ENCODE measurements around the gene SPATA31C1.
"Not testable (repeated sequence)": the region's sequence is repeated elsewhere in the genome, so short reads cannot be mapped to it uniquely, and the experiment has no call there.

SPATA31C1 gene

DNA sequence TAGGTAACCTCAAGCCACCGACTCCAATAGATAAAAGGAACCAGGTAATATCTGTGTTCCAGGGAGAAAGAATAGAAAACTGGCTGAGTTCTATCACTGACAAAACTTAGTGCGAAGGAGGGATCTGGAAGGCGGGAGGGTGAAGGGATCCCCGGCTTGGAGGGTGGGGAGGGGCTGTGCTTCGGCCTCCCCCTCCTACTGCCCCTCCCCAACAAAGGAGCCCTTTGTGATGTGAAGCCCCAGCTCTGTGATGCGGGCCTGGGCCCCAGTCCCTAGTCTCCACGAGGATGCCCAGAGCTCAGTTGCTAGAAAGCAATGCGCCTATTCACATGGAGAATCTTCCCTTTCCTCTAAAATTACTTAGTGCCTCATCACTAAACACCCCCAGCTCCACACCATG is at the start of gene SPATA31C1:
SPATA31C1 (plus strand) TSS at position 301 of the 400 bp plus-strand sequence.
- DNase-seq = not testable (repeated sequence)

DNA sequence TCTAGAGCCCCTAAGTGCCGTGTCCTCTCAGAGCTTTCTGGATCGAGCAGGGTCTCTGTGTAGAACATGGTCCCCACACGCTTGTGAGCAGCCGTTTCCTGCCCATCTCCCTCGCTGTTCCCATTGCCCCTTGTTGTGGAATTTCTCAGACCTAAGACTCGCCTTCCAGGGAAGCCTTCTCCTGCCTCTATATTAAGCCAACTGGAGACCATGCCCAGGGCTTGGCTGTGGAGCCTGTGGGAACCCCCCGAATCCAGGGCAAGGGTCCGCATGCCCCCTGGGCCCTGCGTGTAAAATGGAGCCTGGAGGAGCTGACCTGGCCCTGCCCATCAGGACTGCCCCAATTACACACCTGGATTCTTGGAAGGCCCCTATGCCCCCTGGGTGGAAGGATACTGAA is 49.6 kb upstream of the SPATA31C1 start:
- DNase-seq = no peak

DNA sequence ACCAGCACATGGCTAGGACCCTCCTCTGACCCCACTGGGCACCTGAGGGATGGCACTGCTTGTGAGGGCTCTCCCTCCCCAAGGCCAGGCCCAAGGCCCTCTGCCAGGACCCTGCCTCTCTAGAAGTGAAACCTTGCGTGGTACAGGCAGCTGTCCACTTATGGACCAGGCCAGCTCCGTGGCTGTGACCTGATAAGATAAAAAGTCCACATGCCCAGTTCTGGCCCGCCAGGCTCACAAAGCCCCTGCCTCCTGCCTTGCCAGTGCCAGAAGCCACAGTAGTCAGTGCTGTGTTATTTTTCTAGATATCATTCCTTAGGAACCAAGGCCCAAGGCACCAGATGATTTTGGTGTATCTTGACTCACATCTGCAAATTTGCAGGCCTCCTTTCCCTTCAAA is 49.1 kb upstream of the SPATA31C1 start:
- no peak for DNase-seq

DNA sequence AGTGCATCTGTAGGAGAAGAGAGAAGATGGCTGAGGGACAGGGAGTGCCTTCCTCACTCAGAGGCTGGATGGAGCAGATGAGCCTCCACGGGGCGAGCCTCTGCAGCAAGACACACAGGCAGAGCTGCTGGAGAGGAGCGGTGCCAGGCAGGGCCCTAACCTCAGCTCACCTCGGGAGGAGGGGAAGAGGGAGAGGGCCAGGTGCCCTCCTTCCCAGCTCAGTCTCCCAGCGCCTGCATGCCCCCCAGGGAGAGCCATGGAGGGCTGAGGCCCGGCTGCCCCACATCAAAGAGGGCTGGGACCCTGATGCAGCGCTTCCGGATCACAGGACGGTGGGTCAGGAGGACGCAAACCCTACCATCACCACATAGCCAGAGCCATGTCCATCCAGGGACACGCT is 48.7 kb upstream of the SPATA31C1 start:
- no peak for DNase-seq

DNA sequence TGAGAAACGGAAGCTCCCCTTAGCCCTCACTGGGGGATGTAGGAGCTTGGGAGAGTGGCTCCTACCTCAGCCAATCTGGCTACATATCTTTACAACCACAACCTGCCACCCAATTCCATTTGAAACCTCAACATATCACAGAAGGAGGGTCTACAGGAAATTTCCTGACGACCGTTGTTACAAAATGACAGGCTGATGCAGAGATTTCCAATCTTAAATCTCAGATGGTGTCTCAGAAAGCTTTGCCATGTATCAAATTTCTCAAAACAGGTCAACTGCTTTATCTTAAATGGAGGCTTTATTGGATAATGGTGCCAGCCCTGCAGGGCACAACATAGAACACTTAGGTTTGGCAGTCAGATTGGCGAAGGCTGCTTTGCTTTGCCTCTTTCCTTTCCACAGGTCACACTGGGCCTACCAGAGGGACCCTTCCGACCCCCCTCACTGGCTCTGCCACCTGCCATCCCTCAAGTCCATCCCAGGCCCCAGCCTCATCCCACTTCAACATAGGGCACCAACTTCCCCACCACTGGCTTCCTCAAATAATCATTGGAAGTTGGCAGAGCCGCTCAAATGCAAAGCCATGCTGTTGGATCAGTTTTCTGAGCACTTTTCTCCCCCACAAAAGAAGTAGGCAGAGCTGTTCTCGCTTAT is 46.2 kb upstream of the SPATA31C1 start:
- DNase-seq = no peak

DNA sequence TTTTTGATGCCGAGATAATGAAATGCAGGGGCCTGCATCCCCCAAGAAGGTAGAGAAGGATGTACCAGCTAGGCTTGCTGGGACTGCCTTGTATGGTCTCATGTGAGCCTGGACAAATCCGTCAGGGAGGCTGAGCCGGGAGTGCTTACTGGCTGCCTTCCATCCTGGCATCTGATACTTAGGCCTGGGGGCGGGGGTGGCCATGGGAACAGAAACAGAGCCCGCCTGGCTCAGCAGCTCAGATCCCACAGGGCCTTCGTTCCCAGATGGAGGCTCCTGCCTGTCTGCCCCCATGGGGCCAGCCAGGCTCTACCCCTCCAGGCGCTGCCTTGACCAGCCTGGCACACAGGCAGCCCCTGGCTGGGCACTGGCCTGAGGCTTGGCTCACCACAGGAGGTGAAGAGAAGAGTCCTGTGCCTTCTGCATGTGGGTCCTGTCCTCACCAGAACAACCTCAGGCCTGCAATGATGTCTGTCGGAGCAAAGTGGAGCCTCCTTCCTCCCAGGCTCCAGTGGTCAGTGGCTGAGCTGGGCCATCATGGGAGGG is 45.6 kb upstream of the SPATA31C1 start:
- DNase-seq = no peak

DNA sequence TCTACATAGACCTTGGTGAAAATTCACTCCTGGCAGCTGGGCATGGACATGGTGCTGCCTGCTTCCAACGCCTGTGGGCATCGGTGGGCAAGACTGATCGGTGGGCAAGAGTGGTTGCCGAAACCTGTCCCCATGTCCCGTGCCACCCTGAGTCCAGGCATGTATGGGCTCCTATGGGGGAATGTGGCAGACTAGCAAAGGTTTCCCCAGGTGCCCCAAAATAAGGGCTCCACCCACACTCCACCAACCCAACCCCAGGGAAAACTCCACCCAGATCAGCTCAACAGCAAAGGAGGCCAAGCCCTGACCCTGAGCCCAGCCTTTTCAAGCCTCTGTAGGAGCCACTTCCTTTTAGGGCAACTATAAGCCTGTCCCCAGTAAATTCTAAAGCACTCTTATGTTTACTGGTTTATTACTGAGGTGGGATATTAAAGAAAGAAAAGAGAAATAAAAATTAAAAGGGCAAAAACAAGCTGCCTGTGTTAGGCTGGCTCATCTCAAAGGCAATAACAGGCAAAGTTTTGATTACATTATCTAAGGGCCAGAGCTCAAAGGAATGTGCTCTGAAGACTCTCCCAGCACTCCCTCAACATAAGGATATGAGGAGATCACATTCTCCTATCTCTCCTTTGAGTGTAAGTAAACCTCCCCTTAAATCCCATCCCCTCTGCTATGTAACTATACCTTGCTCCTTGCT is 44.0 kb upstream of the SPATA31C1 start:
- DNase-seq = no peak

DNA sequence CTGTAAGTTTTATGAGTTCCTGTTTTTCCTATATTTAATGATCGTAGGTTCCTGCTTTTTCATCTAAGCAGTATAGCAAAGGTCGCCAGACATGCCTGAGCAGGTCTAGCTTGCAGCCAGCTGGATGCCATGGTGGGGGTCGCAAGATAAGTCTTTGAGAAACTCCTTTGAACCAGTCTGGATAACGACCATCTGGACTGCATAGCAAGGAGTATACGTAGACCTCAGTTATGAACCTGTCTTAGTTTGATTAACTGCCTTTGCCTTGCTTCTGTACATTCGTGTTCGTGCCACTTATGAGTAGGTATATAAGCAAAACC is 43.5 kb upstream of the SPATA31C1 start:
- no peak for DNase-seq

DNA sequence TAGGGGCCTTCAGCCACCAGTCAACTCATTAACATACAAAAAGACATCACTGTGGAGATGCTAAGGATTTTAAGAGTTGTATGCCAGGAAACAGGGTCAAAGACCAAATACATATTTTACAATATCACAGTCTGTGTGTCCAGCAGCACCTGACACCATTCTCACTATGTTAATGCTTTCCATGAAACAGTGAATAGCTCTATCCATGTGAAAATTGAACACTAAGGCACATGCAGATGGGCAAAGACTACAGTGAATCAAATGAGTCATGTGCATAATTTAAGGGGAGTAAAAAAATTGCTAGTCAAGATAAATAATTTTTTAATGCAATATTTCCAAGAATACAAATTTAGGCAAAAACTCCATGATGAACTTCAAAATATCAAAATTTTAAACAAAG is 42.7 kb upstream of the SPATA31C1 start:
- DNase-seq = no peak

DNA sequence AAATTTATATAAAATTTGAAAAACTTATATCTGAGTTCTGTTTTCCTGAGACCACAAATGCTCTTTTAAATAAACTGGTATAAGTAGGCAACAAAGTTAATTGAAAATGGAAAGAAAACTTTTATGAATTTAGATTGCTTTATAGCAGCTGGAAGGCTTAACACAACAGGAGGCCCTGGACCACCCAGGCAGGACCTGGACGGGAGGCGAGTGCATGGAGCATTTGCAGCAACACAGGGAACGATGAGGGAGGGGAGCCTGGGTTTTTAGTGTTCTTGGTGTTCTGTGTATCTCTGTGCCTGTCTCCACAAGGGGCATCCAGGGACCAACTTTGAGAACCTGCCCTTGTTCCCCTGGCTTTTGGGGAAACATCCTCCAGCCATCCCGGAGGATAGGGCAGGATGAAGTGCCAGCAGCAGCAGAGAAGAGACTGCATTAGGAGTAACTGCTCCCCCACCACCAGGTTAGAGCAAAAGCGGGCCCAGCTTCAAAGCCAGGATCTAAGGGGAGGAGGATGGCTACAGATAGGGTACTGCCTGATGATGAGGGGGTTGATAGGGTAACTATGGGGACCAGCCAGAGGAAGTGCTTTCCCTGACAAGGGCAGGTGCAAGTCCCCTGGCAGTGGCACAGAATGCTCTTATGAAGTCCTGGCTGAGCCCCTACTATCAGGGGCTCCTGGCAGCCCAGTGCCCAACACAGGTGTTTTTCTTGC is 41.8 kb upstream of the SPATA31C1 start:
- no peak for DNase-seq

DNA sequence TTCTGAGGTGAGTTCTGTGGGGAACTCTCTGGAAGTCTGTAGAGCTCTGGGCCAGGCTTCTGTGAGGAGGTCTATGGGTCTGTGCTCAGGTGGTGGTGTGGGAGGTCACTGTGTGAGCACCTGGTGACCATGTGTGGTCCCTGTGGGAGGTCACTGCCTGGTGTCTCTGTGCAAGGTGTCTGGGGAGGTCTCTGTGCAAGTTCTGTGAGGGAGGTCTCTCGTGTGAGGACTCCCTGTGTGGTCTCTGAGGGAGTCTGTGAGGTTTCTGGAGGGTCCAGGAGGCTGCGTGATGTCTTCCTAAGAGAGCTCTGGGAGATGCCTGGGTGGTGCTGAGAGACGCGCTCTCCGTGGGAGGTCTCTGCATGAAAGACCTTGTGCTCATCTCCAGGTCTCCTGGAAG is 41.1 kb upstream of the SPATA31C1 start:
- no peak for DNase-seq

DNA sequence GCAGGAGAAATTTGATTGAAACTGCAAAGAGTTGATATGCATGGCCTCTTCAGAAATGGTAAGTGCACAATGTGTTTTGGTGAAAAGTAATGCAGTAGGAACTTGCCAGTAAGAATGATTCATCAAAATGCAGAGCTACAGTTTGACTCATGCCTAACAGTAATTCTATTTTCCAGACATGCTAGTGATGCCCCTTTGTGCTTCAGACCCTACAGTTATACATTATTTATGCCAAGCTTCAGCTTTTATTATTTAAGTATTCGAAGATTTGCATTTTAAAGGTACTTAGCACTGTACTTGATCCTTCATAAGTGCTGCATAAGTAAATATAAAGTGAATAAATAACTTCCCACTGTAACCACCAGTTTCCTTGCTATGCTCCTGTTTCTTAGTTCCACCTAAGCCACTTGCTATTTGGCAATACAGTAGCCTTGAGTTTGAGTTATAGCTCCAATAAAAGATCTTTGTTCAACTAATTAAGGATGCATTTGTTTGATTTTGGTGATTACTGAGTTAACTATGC is 38.7 kb upstream of the SPATA31C1 start:
- DNase-seq = no peak

DNA sequence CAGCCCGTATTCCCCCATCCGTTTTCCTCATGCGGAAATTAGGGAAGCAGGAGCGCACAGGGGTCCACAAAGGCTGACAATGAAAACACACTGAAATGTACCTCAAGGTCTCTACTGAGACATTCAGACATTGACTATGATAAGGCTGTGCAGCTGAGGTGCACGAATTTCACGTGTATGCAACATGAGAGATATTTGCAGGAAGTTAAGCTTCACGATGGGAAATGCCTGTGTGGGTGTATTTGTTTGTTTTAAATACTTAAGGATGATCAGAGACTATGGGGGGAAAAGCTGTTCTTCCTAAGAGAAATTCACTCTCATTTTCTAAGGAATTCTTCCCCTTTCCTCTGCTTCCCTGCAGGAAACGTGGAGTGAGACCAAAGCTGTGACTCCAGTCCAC is 37.6 kb upstream of the SPATA31C1 start:
- DNase-seq = no peak

DNA sequence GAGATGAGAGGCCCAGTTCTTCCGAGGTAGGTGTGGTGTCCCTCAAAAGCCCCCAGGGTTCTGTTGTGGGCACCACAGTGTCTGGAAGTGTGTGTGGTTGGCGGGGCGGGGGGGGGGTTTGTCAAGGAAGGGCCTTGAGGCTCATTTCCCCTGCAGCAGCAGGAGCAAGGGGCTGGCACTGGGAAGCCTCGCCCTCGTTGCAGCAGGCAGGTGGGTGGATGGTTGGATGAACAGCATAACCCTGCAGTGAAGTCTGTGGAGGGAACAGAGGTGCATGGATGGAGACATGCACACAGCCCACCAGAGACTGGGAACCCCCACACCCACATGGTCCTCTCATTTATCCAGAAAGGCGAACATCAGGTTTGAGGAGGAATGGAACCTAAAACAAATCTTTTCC is 37.1 kb upstream of the SPATA31C1 start:
- no peak for DNase-seq

DNA sequence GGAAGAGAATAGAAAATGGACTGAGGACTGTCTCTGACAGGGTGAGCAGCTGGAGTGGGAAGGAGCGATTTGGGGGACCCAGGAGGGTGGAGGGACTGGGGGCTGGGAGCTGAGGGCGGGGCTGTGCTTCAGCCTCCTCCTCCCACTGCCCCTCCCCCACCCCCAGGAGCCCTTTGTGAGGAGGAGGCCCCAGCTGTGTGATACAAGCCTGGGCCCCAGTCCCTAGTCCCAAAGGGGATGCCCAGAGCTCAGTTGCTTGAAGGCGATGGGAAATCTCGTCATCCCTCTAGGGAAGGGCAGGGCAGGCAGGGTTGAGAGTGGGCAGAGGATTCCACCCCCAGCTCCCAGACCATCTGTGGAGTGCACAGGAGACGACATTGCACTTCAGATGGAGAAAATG is 35.1 kb upstream of the SPATA31C1 start, which contains the start of gene SPATA31E1:
SPATA31E1 (plus strand) TSS at position 251 of the 400 bp plus-strand sequence; CDS start at position 266, 15 bp downstream.
- DNase-seq = no peak

DNA sequence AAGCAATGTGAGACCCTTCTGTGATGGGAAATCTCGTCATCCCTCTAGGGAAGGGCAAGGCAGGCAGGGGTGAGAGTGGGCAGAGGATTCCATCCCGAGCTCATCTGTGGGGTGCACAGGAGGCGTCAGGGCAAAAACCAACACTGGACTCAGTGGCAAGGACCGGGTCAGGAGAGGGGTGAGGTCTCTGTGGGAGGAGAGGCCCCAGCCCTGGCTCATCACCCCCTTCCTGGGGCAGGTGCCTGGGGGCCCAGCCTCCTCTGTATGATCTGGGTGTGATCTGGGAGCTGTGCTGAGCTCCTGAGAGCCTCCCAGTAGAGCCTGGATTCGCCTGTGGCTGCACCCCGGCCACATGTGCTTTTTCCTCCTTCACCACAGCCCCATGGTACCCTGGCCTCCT is 34.5 kb upstream of the SPATA31C1 start:
- DNase-seq = no peak

DNA sequence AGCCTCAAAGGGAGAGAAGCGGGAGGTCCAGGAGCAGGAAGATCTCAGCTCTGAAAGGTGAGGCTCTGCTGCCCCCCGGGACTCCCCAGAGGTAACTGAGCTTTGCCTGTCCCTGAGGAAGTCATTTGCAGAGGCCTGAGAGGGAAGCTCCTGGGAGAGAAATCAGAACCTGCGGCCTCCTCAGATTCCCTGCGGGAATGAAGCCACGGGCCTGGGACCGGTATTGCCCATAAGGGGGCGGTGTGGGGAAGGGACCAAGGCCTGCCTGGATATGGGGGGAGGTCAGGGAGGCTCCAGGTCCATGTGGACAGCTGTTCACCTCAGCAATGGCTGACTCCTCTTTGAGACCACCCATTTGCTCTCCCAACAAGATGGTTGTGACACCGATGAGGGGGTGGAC is 33.8 kb upstream of the SPATA31C1 start:
- DNase-seq = no peak

DNA sequence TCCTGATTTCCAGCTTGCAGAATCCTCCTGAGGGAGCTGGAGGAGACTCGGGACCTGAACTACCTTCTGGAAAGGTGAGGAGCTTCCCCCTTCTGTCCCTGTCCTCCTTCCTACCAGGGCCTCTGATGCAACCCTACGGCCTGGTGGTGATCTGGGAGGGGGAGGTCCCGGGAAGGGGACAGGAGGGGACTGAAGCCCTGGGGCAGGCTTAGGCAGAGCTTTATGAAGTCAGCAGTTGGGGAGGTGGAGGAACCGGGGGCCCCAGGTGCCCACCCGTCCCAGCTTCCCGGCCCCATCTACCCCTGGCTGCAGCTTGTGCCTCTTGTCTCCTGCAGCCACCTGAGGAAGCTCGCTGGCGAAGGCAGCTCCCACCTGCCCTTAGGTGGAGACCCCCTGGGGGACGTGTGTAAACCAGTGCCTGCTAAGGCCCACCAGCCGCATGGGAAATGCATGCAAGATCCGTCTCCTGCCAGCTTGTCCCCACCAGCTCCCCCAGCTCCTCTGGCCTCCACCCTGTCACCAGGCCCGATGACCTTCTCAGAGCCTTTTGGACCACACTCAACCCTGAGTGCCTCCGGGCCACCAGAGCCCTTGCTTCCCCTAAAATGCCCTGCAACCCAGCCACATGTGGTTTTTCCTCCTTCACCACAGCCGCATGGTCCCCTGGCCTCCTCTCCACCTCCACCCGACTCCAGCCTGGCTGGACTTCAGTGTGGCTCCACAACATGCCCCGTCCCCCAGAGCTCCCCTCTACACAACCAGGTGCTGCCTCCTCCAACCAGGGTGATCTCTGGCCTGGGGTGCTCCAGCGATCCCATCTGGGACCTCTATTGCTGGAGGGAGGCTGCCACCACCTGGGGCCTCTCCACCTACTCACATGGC is 32.9 kb upstream of the SPATA31C1 start:
- DNase-seq = no peak

DNA sequence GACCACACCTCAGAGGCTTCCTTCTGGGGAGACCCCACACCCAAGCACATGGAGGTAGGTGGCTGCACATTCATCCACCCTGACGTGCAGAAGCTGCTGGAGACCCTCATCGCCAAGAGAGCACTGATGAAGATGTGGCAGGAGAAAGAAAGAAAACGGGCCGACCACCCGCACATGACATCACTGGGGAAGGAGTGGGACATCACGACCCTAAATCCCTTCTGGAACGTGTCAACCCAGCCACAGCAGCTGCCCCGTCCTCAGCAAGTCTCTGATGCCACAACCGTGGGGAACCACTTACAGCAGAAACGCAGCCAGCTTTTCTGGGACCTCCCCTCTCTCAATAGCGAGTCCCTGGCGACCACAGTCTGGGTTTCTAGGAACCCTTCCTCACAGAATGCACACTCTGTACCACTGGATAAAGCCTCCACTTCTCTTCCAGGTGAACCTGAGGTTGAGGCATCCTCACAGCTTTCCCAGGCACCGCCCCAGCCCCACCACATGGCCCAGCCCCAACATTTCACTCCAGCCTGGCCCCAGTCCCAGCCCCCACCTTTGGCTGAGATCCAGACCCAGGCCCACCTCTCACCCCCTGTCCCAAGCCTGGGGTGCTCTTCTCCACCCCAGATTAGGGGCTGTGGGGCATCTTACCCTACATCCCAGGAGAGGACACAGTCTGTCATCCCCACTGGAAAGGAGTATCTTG is 32.1 kb upstream of the SPATA31C1 start:
- no peak for DNase-seq

DNA sequence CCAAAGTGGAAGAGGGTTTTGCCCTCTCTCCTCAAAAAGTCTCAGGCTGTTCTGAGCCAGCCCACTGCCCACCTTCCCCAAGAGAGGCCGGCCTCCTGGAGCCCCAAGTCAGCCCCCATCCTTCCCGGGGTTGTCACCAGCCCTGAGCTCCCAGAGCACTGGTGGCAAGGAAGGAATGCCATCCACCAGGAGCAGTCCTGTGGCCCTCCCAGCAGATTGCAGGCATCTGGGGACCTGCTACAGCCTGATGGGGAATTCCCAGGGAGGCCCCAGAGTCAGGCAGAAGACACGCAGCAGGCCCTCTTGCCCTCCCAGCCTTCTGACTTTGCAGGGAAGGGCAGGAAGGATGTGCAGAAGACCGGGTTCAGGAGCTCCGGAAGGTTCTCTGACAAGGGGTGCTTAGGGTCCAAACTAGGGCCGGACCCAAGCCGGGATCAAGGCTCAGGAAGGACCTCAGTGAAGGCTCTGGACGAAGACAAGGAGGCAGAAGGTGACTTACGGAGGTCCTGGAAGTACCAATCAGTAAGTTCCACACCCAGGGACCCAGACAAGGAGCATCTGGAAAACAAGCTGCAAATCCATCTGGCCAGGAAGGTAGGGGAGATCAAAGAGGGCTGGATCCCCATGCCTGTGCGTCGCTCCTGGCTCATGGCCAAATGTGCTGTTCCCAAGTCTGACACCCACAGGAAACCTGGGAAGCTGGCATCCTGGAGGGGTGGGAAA is 31.4 kb upstream of the SPATA31C1 start:
- DNase-seq = no peak

DNA sequence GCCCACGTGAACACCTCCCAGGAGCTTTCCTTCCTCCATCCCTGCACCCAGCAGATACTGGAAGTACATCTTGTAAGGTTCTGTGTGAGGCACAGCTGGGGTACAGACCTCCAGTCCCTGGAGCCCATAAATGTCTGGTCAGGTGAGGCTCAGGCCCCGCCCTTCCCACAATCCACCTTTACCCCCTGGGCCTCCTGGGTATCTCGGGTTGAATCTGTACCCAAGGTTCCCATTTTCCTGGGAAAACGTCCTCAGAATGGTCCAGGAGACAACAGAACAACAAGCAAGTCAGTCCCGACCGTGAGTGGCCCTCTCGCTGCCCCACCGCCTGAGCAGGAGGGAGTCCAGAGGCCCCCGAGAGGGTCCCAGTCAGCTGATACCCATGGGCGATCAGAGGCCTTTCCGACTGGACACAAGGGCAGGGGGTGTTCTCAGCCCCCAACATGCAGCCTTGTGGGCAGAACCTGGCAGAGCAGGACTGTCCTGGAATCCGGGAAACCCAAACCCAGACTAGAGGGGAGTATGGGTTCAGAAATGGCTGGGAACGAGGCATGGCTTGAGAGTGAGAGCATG is 30.7 kb upstream of the SPATA31C1 start:
- no peak for DNase-seq
